Activated CD8-positive, alpha-beta T cell treated with anti-CD3 and anti-CD28 coated beads for 36 hours (primary cell): ENCODE measurements around the gene SERPING1. TPM values are rescaled to one million over a fixed set of nuclear protein-coding genes. Genes with fewer than 3 reads are reported as not detected.

Source experiments
- ATAC-seq: fragments of 200-7000 bp; cut with Tn5 transposase; one replicate; pipeline ENCODE4 v1.10.0; 2021; ENCODE audit warnings: mild to moderate bottlenecking, moderate library complexity
- CTCF ChIA-PET: fragments of 350-600 bp; sonication (Branson Sonifier 250); formaldehyde crosslinking; loops from one replicate; lab custom pipeline; 2021; ENCODE audit warnings: antibody characterized with exemption; lab: Charles Lee
- POLR2A ChIA-PET: fragments of 350-600 bp; sonication (Branson Sonifier 250); formaldehyde crosslinking; loops from one replicate; lab custom pipeline; 2021; ENCODE audit warnings: antibody characterized with exemption; lab: Charles Lee
- DNase-seq: peaks from one replicate; pipeline ENCODE4 v3.0.0-alpha.2; 2020
- H3K27ac Mint-ChIP-seq: one replicate; pipeline ENCODE4 v1.8.0; 2021; ENCODE audit warnings: mild to moderate bottlenecking, mixed read lengths
- H3K27me3 Mint-ChIP-seq: one replicate; pipeline ENCODE4 v1.8.0; 2021; ENCODE audit warnings: mixed read lengths
- H3K36me3 Mint-ChIP-seq: one replicate; pipeline ENCODE4 v1.8.0; 2021; ENCODE audit warnings: low read depth, mixed read lengths
- H3K4me1 Mint-ChIP-seq: one replicate; pipeline ENCODE4 v1.8.0; 2021; ENCODE audit warnings: low read depth, mixed read lengths
- H3K4me3 Mint-ChIP-seq: one replicate; pipeline ENCODE4 v1.8.0; 2021; ENCODE audit warnings: mild to moderate bottlenecking, moderate library complexity, mixed read lengths
- H3K9me3 Mint-ChIP-seq: one replicate; pipeline ENCODE4 v1.8.0; 2021; ENCODE audit warnings: mixed read lengths
- intact Hi-C: fragments of 100-400 bp; cut with micrococcal nuclease; formaldehyde crosslinking; loops from one replicate; pipeline ENCODE4 v1.10.0; 2022
- total RNA-seq, 2 experiments: library from RNA; stranded (reverse); gene quantifications; one replicate each; pipeline ENCODE4 v1.2.3, GENCODE V29; 2021
- TF ChIP-seq, protein P1 (sequence below): fragments of 200-600 bp; IDR thresholded peaks from one replicate; pipeline ENCODE4 v1.8.0; 2022; ENCODE audit warnings: antibody characterized with exemption, mild to moderate bottlenecking

SERPING1 gene
- total RNA-seq, 2 experiments from 2014 or later = not detected

DNA sequence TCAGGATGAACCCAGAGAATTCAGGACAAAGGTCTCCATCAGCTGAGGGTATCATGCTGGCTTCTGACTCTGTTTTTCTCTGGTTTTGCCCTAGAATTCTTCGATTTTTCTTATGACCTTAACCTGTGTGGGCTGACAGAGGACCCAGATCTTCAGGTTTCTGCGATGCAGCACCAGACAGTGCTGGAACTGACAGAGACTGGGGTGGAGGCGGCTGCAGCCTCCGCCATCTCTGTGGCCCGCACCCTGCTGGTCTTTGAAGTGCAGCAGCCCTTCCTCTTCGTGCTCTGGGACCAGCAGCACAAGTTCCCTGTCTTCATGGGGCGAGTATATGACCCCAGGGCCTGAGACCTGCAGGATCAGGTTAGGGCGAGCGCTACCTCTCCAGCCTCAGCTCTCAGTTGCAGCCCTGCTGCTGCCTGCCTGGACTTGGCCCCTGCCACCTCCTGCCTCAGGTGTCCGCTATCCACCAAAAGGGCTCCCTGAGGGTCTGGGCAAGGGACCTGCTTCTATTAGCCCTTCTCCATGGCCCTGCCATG, 16.8 kb downstream of the SERPING1 start:
- no peaks in the 10 kb centered on the region for H3K4me1 Mint-ChIP-seq
- ChIA-PET CTCF (interaction anchor here (0.7 to 1.4 kb wide), 3 partner anchors 27 to 30 kb away, joined by 3 to 5 read pairs (median 3); no protein-coding TSS in a partner anchor), POLR2A (interaction anchor here (0.6 to 1.4 kb wide), 3 partner anchors 47 to 98 kb away, joined by 3 read pairs; partner anchors contain the start of gene UBE2L6)
- ATAC-seq (no peak), DNase-seq (no peak)
- no peaks in the 10 kb centered on the region for H3K27me3 Mint-ChIP-seq
- H3K4me3 Mint-ChIP-seq = no peak overlapping the region
- intact Hi-C loops = no loop called here
- no peaks in the 10 kb centered on the region for H3K36me3 Mint-ChIP-seq
- no peak overlapping the region for H3K27ac Mint-ChIP-seq
- TF ChIP-seq, protein P1, sequence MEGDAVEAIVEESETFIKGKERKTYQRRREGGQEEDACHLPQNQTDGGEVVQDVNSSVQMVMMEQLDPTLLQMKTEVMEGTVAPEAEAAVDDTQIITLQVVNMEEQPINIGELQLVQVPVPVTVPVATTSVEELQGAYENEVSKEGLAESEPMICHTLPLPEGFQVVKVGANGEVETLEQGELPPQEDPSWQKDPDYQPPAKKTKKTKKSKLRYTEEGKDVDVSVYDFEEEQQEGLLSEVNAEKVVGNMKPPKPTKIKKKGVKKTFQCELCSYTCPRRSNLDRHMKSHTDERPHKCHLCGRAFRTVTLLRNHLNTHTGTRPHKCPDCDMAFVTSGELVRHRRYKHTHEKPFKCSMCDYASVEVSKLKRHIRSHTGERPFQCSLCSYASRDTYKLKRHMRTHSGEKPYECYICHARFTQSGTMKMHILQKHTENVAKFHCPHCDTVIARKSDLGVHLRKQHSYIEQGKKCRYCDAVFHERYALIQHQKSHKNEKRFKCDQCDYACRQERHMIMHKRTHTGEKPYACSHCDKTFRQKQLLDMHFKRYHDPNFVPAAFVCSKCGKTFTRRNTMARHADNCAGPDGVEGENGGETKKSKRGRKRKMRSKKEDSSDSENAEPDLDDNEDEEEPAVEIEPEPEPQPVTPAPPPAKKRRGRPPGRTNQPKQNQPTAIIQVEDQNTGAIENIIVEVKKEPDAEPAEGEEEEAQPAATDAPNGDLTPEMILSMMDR = no peak
- peaks cover 2% of the 10 kb centered on the region for H3K9me3 Mint-ChIP-seq

- Mint-ChIP-seq H3K27me3 (no peaks in the 10 kb centered on the region), H3K4me1 (no peaks in the 10 kb centered on the region), H3K27ac (no peak overlapping the region), H3K36me3 (no peaks in the 10 kb centered on the region), H3K9me3 (peaks cover 9% of the 10 kb centered on the region), H3K4me3 (no peak overlapping the region)
- ChIA-PET CTCF (interaction anchor here (1.4 kb wide), 1 partner anchor 29 kb away, joined by 3 read pairs; no protein-coding TSS in a partner anchor), POLR2A (no interaction called here)
- intact Hi-C loops = no loop called here
- ATAC-seq (no peak), DNase-seq (no peak)
- TF ChIP-seq, protein P1 = no peak
Measured at GRCh38 chr11:57615308-57615707, 17.8 kb downstream of the SERPING1 start.

DNA sequence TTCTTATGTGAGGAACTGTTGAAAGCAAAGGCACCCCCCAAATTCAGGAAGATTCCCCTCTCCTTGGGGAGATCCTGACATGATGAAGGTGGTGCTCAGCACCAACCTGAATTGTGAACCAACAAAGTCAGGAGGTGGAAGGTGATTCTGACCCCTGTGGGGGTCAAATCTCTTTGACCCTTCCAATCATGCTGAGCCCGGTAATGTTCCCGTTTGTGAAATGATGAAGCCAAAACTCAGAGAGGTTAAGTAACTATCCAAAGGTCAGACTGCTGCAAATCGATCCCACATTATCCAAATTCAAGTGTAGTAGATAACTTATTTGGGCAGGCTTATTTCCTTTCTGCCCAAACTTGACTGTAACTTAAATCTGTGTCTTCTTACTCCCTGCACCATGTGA, 19.1 kb downstream of the SERPING1 start:
- ChIA-PET CTCF (no interaction called here), POLR2A (no interaction called here)
- intact Hi-C loops = no loop called here
- H3K27me3 Mint-ChIP-seq = no peaks in the 10 kb centered on the region
- peaks cover 10% of the 10 kb centered on the region for H3K9me3 Mint-ChIP-seq
- no peak overlapping the region for H3K4me3 Mint-ChIP-seq
- DNase-seq (no peak), ATAC-seq (no peak)
- no peak overlapping the region for H3K27ac Mint-ChIP-seq
- TF ChIP-seq, protein P1 = no peak
- H3K4me1 Mint-ChIP-seq = no peaks in the 10 kb centered on the region
- no peaks in the 10 kb centered on the region for H3K36me3 Mint-ChIP-seq

DNA sequence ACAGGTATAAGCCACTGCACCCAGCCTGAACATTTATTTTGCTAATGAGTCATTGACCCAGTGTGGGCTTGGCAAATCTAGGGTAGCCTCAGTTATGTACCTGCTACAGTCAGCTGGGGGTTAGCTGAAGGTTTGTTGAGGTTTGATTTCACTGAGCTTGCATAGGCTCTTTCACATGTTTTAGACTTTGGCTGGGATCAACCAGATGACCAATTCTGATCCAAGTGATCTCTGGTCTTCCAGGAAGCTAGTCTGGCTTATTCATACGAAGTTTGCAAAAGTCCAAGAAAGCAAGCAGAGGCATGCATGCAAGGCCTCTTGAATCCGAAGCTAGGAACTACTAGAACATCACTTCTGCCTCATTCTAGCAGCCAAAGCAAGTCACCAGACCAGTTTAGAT, 21.0 kb downstream of the SERPING1 start:
- ChIA-PET CTCF (interaction anchor here (1.0 to 7.9 kb wide), 4 partner anchors 21 to 125 kb away, joined by 3 to 30 read pairs (median 4); no protein-coding TSS in a partner anchor), POLR2A (interaction anchor here (0.7 kb wide), 1 partner anchor 14 kb away, joined by 3 read pairs; no protein-coding TSS in a partner anchor)
- no peak overlapping the region for H3K4me3 Mint-ChIP-seq
- H3K27ac Mint-ChIP-seq = no peak overlapping the region
- H3K4me1 Mint-ChIP-seq = no peaks in the 10 kb centered on the region
- intact Hi-C loops = no loop called here
- DNase-seq = no peak
- no peaks in the 10 kb centered on the region for H3K27me3 Mint-ChIP-seq
- H3K9me3 Mint-ChIP-seq = peaks cover 10% of the 10 kb centered on the region
- no peaks in the 10 kb centered on the region for H3K36me3 Mint-ChIP-seq
- TF ChIP-seq, protein P1 = no peak
- no peak for ATAC-seq

DNA sequence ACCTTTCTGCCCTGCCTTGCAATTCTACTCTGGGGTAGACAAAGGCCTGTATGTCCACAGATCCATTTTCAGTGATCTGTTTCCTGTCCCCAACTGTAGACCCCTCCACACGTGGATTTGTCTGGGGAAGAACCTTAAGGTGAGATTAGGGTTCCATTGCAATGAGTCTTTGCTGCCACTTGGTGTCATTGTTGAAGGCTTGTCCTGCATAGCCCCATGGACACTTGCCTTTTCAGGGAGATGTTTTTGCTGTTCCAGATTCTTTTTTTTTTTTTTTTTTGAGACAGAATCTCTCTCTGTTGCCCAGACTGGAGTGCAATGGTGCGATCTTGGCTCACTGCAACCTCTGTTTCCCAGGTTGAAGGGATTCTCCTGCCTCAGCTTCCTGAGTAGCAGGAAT, 21.8 kb downstream of the SERPING1 start:
- TF ChIP-seq, protein P1 = no peak
- Mint-ChIP-seq H3K27ac (no peak overlapping the region), H3K27me3 (no peaks in the 10 kb centered on the region), H3K4me3 (no peak overlapping the region), H3K36me3 (no peaks in the 10 kb centered on the region), H3K4me1 (no peaks in the 10 kb centered on the region), H3K9me3 (peaks cover 10% of the 10 kb centered on the region)
- intact Hi-C loops = no loop called here
- CTCF ChIA-PET = interaction anchor here (0.7 to 7.9 kb wide), 3 partner anchors 25 to 162 kb away, joined by 3 to 30 read pairs (median 5); no protein-coding TSS in a partner anchor
- no peak for ATAC-seq
- POLR2A ChIA-PET = no interaction called here
- no peak for DNase-seq
